Measurements from ENCODE around the gene SCYGR7.
A peak's percentile ranks its signal among the peaks of the same experiment; 100 is the strongest.
"Not testable (repeated sequence)": the region's sequence is repeated elsewhere in the genome, so short reads cannot be mapped to it uniquely, and the experiment has no call there.

Gene SCYGR7, protein sequence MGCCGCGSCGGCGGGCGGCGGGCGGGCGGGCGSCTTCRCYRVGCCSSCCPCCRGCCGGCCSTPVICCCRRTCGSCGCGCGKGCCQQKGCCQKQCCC

DNA sequence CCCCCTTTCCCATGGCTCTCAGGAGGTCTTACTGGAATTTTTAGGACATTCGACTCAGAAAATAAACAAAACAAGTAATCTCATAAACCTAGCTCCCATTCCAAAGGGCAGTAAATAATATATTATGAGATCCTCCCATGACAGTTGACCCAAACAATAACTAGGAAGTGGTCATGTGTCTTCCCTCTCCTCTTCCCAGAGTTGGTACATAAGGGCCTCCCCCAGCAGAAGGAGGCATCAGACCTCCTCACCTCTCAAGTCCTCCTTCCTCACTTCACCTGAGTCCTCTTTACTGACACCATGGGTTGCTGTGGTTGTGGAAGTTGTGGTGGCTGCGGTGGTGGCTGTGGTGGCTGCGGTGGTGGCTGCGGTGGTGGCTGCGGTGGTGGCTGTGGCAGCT, at the start of gene SCYGR7:
TSS of gene SCYGR7 (plus strand) at position 301 of the 400 bp plus-strand sequence. CDS start at position 301, 0 bp downstream.
- DNase-seq: no peak

DNA sequence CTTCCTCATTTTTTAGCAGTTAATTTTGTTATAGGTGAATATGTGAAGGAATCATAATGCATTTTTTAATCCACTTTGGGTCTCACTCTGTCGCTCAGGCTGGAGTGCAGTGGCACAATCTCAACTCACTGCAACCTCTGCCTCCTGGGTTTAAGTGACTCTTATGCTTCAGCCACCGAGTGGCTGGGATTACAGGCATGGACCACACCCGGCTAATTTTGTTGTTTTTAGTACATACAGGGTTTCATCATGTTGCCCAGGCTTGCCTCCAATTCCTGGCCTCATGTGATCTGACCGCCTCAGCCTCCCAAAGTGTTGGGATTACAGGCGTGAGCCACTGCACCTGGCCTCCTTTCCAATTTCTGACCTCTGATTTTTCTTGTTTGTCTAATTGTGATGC, 43.9 kb upstream of the SCYGR7 start:
- DNase-seq: no peak

DNA sequence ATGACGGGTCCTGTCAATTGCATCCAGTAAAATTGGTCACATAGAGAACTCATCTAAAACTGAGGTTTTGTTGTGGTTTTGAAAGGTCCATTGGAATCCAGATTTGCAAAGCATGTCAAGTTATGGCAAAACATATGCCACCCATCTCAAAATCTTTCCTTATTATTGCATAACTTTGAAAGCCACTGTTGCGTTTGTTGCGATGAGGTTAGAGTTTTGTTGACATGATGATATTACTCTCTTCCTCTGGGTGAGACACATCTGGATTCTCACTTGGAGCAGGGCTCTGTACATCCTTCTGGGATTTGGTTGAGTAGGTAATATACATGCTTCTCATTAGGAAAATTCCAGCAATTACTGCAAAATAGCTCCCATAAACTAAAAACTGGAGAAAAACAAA, 40.9 kb upstream of the SCYGR7 start:
- no peak for DNase-seq

DNA sequence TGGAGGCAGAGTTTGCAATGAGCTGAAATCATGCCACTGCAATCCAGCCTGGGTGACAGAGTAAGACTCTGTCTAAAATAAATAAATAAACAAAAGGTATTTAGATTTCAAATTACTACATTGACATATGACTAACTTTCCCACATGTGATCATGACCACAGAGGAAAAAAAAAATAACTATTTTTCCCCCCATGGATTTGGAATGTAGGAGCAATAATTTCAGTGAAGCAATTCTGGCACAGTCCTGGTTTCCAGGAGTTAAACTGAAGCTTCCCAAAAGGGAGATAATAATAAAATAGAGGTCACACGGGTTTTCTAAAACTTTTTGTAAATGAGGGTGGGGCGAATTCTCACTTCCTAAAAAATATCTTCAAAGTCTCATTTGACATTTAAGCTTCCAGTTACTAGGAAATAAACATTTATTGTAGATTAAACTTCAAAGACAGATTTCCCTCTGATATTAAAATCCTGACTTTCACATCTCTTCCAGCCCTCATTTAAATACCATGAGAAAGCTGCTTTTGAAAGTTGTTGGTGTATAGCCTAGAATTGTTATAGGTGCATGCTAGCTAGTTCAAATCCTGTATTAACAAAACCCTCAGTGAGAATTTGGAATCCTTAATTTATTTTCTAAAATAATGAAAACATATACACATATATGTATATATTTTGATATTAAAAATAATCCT, 31.0 kb upstream of the SCYGR7 start:
- DNase-seq: no peak

DNA sequence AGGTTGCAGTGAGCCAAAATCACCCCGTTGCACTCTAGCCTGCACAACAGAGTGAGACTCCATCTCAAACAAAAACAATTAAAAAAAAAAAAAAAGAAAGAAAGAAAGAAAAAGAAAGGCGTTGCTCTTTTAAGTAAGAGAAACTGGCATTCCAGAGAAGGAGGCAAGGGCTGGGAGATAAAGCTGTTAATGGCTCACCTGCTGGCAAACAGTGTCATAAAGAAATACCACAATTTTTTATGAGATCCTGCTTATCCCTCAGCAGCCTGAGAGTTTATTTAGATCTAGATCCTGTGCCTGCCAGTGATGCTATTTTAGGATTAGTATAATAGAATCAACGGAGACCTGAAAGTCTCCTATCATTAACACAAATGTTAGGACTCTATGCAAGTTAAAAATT, 26.6 kb upstream of the SCYGR7 start:
- no peak for DNase-seq

DNA sequence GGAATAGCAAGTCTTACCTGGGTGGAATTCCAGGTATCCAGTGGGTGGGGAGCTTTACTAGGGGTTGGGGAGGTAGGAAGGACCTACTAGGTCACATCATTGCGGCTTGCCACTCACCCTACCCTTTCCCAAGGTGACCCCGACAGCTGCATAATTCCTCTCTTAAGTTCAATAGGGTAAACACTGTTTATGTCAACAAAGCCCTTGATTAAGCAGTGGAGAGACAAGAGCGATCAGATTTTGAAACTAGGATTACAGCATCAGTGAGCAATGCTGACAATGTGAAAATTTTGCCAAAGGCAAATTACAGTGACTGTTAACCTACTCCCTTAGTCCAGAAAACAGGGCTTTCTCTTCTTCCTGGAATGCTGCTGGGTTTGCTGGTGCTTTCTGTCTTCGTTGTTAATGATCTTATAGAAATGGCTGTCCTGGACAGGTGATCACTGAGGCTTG, 24.8 kb upstream of the SCYGR7 start:
- no peak for DNase-seq

DNA sequence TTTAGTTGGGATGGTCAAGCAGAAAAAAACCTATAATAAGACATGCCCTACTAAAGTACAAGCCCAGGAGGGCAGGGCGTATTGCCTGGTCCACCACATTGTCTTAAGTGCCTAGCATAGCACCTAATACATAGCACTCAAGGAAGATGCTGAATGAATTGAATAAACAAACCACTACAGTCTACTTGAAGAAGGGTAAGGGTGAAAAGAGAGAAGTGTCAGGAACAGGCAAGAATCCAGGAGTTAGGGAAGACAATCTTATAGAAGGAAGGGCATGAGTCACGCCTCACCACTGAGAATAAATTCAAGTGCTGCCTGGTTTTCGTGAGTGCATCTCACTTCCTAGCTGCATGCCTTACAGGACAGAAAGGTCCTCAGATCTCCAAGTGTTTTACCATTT, 24.2 kb upstream of the SCYGR7 start:
- no peak for DNase-seq

DNA sequence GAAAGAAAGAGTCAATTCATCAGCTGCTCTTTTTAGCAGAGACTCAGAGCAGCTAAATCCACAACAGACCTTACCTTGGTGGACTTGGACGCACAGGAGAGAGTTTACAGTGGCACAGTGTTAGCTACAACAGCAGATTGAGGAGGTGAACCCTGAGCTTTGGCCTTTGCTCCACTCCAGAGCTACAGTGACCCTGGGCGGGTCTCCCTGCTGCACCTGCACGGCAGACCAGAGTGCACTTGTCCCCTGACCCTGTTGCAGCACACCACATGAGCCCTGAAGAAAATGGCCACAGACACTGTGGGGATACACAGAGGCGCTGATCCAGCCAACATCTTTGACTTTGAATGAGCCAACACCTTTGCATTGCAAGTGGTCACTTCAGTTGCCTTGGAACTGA, 21.3 kb upstream of the SCYGR7 start:
- DNase-seq: no peak

DNA sequence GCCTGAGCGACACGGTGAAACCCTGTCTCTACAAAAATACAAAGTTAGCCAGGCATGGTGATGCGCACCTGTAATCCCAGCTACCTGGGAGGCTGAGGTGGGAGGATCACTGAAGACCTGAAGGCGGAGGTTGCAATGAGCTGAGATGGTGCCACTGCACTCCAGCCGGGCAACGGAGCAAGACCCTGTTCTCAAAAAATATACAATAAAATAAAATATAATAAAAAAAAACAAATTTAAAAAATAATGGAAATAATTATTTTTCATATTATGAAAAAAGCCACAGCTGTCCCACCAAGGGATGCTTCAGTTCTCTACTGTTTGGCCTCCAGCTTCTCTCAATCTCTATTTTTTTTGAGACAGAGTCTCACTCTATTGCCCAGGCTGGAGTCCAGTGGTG, 20.7 kb upstream of the SCYGR7 start:
- DNase-seq: no peak

DNA sequence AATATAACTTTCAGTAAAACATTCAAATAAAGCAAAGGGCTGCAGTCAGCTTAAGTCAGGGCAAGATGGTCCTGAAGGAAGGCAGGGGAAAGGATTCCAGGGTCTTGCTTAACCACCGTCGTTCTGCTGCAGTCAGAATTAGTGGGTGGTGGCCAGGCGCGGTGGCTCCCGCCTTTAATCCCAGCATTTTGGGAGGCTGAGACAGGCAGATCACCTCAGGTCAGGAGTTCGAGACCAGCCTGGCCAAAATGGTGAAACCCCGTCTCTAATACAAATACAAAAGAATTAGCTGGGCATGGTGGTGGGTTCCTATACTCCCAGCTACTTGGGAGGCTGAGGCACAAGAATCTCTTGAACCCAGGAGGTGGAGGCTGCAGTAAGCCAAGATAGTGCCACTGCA, 17.1 kb upstream of the SCYGR7 start:
- no peak for DNase-seq

DNA sequence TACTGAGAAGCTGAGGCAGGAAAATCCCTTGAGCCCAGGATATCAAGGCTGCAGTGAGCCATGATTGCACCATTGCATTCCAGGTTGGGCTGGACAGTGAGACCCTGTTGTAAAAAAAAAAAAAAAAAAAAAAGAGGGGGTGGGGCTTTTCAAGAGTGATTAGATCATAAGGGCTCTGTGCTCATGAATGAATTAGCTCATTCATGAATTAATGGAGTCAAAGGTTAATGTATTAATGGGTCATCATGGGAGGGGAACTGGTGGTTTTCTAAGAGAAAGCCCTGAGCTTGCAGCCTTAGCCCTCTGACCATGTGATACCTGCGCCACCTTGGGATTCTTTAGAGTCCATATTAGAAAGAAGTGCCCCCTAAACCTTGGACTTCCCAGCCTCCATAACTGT, 14.8 kb upstream of the SCYGR7 start:
- DNase-seq: no peak

DNA sequence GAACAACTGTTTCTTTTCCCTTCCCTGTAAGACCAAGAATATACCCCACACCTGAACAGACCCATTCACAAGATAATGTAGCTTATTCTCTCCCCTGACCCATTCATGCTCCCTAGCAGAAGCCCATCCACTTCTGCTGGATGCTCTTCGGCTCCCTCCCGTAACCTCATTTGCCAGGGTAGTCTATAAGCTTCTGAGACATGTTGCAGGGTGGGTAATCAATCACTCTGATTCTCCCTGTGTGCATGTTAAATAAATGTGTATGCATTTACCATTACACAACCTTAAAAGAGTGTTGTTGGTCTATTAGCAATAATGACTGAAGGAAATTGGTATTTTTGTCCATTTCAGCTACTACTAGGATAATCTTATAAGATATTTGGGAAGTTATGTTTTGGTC, 11.6 kb upstream of the SCYGR7 start:
- no peak for DNase-seq

DNA sequence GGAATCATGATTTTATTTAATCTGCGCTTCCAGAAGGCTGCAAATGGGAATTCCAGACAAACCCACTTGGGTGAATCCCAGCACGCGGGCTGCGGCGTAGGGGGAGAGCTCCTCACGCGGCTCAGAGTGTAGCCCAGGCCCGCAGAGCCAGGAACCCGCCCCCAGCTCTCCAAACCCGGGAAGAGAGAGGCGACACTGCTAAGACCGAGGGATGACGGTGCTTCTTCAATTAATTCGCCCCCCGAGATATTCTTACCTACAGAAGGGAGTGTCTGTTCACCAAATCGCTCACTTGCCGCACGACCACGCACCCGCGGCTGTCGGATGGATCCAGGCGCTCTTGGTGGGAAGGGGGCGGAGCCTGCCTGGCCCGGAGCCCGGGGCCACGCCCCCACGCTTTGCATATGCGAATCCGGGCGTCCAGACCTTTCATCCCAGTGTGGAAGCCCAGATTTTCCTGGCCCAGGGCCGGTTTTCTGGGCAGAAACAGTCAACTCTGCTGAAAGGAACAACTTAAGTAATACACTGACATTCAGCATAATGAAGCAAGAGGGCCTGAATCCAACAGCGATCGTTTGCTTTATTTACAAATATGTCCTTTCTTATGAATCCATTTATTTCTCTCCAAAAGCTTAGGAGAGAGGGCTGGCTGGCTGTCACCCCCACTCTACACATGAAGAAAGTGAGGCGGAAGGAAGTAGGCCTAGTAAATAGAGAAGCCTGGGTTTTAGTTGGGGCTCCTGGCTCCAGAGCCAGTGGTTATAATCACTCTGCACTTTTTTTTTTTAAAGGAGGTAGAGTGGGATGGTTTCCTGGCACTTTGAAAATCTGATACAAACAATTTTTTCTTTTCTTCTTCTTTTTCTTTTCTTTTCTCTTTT, 10.2 kb upstream of the SCYGR7 start, which contains the start of gene SLC19A3:
TSS of gene SLC19A3 (minus strand) at position 342 of the 881 bp plus-strand sequence. CDS start 15,710 bp downstream, outside the sequence.
- peak in 1 of 2 experiments; percentile 54 for DNase-seq

DNA sequence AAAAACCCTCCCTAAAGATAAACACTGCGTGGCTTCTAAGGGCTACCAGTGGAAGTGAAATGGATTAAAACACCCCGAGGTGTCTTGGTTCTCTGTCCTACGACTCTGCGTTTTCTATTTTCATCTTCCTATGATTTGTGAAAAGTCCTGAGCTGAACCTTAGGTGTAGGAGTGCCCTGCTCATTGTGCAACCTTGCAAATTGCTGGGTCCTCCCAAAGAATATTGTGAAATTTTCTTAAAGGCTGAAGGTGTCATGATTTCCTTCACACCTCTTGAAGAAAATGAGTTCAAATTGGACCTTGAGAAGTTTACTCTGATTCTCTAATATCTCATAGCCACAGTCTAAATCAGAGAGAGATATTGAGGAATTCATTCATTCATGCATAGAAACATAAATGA, 8.5 kb upstream of the SCYGR7 start:
- DNase-seq: no peak

DNA sequence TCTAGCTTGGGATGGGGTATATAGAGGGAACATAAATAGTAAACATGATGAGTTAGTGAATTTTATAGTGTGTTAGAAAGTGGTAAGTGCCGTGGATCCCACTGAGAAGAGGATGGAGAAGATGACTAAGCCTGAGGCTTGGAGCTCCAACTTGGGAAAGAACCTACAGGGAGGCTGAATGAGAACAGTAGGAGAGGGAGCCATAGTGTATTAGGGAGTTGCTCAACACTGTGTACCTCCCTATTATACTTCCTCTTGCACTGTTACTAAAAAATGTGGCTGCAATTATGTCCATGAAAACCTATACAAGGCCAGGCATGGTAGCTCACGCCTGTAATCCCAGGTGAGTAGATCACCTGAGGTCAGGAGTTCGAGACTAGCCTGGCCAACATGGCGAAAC, 7.5 kb upstream of the SCYGR7 start:
- no peak for DNase-seq

DNA sequence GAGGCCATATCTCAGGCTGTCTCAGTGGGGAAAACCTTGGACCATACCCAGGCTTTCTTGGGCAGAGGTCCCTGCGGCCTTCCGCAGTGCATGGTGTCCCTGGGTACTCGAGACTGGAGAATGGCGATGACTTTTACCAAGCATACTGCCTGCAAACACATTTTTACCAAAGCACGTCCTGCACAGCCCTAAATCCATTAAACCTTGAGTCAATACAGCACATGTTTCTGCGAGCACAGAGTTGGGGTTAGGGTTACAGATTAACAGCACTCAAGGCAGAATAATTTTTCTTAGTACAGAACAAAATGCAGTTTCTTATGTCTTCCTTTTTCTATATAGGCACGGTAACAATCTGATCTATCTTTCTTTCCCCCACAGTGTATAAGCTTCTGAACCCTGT, 5.3 kb upstream of the SCYGR7 start:
- not testable (repeated sequence) for DNase-seq

DNA sequence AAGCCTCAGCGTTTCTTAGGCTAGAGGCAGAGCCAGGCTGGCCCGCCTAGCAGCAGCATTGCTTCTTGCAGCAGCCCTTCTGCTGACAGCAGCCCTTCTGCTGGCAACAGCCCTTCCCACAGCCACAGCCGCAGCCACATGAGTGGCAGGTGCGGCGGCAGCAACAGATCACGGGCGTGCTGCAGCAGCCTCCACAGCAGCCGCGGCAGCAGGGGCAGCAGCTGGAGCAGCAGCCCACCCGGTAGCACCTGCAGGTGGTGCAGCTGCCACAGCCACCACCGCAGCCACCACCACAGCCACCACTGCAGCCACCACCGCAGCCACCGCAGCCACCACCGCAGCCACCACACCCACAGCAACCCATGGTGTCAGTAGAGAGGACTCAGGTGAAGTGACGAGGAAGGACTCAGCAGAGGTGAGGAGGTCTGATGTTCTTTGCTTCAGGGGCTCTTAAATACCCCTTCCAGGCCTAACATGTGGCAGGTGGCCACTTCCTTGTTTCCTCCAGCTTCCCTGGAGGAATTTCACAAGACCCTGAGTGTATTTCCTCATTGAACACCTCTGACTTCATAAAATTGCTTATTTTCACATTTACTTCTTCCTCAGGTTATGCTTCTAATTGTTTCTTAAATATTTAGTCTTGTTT, 3.6 kb upstream of the SCYGR7 start, which contains the start of gene SCYGR6:
TSS of gene SCYGR6 (minus strand) at position 364 of the 646 bp plus-strand sequence. CDS start at position 364, 0 bp downstream.
- DNase-seq: no peak

DNA sequence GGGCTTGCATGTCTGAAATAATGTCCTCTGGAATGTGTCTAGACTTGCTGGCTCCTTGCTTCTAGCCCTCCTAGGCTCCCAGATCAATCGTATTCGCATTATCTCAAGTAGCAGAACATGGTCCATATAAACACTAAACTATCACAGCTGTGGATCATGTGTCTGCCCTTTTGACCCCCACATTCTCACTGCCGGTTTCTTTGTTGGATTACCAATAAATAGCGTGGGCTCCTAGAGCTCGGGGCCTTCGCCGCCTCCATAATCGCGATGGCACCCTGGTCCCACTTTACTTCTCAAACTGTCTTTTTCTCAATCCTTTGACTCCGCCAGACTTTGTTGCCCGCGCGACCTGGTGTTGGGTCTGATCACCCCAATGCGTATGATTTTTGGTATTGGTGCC, 11.2 kb downstream of the SCYGR7 start:
- no peak for DNase-seq

DNA sequence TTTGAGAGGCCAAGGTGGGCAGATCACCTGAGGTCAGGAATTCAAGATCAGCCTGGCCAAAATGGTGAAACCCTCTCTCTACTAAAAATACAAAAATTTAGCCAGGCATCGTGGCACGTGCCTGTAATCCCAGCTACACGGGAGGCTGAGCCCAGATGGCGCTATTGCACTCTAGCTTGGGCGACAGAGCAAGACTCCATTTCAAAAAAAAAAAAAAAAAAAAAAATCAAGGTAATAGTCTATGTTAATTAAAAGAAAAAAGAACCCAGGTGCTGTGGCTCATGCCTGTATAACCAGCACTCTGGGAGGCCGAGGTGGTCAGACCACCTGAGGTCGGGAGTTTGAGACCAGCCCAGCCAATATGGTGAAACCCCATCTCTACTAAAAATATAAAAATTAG, 12.6 kb downstream of the SCYGR7 start:
- DNase-seq: not testable (repeated sequence)

DNA sequence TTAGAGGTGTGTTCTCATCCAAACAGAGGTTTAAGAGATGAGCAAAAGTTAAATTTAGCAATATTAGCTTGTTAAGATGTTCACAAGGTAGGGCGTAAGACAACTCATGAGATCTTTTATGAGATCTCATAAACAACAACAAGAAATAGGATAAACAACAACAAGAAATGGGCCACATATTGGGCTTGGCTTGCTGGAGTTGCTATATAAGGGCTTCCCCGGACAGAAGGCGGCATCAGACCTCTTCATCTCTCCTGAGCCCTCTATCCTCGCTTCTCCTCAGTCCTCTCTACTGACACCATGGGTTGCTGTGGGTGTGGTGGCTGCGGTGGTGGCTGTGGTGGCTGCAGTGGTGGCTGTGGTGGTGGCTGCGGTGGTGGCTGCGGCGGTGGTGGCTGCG, 17.5 kb downstream of the SCYGR7 start, which contains the start of gene SCYGR8:
TSS of gene SCYGR8 (plus strand) at position 301 of the 400 bp plus-strand sequence. CDS start at position 301, 0 bp downstream.
- no peak for DNase-seq

DNA sequence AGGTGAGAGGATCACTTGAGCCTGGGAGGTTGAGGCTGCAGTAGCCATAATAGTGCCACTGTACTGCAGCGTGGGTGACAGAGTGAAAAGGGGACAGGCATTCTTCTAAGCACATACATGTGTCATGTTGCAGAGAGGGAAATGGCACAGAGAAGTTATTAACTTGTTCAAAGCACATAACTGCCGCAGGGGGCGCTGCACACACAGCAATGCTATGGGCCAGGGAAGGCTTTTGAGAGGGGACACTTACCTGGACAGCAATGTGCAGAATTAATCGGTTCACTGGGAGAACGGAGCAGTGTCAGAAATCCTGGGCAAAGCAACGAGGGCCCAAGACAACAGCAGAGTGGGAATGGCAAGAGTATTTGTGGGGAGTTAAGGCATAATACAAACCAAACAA, 19.9 kb downstream of the SCYGR7 start:
- DNase-seq: peak in 1 of 2 experiments; percentile 14

DNA sequence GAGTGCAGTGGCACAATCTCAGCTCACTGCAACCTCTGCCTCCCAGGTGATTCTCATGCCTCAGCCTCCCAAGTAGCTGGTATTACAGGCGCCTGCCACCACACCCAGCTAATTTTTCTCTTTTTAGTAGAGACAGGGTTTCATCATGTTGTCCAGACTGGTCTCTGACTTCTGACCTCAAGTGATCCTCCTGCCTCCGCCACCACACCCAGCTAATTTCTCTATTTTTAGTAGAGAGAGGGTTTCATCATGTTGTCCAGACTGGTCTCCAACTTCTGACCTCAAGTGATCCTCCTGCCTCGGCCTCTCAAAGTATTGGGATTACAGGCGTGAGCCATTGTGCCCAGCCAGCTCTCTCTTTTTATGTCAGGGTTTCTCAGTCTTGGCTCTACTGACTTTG, 28.1 kb downstream of the SCYGR7 start:
- not testable (repeated sequence) for DNase-seq
